SK-N-SH treated with all-trans-retinoic acid at 6 μM for 48 hours (cell line): ENCODE data around the gene SERGEF.

Experiments used
- CSDC2 ChIP-seq: fragments of 250-450 bp; sonication (Bioruptor Pico); IDR thresholded peaks from 2 replicates; pipeline ENCODE4 v1.5.0; 2020; ENCODE audit warnings: mild to moderate bottlenecking, moderate library complexity
- RARB ChIP-seq: fragments of 250-450 bp; sonication (Bioruptor Pico); IDR thresholded peaks from 2 replicates; pipeline ENCODE4 v1.8.0; 2021; ENCODE audit warnings: mild to moderate bottlenecking, moderate library complexity
- TF ChIP-seq, protein P1 (sequence below): fragments of 250-450 bp; sonication (Bioruptor Pico); IDR thresholded peaks from 2 replicates; pipeline ENCODE4 v1.8.0; 2021; ENCODE audit warnings: low read depth, mild to moderate bottlenecking, moderate library complexity, borderline replicate concordance

DNA sequence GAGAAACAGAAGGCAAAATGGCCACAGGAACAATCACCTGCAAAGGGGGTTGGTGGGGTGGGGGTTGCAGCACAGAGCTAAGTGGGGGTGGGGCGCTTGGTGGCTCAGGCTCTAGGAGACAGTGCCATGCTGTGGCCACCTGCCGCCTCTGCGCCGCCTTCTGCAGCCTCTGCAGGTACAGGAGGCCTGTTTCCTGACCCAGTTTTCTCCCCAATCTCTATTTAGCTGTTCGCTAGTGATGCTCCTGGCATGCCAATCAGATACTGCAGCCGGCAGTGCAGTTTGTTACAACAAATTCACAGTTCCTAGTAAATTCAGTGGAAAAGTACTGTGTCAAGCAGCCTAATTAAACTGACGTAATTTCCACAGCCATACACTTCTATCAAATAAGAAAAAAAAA is 106.4 kb downstream of the SERGEF start:
- TF ChIP-seq RARB (CRISPR knock-in tag) (no peak), CSDC2 (CRISPR knock-in tag) (no peak)
- TF ChIP-seq, protein P1, sequence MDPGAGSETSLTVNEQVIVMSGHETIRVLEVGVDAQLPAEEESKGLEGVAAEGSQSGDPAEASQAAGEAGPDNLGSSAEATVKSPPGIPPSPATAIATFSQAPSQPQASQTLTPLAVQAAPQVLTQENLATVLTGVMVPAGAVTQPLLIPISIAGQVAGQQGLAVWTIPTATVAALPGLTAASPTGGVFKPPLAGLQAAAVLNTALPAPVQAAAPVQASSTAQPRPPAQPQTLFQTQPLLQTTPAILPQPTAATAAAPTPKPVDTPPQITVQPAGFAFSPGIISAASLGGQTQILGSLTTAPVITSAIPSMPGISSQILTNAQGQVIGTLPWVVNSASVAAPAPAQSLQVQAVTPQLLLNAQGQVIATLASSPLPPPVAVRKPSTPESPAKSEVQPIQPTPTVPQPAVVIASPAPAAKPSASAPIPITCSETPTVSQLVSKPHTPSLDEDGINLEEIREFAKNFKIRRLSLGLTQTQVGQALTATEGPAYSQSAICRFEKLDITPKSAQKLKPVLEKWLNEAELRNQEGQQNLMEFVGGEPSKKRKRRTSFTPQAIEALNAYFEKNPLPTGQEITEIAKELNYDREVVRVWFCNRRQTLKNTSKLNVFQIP (CRISPR knock-in tag): no peak
